ENCODE measurements around the gene CARD9.
A peak's percentile ranks its signal among the peaks of the same experiment; 100 is the strongest.

The CARD9 gene

GRCh38 chr9:136400038-136400834 lies 26.8 kb upstream of the CARD9 start, which contains the start of gene SNAPC4:
Gene SNAPC4, minus strand, starts transcription at chr9:136400170. Its CDS starts 1,742 bp downstream, at chr9:136398428.
- peak; percentile 32 for DNase-seq

DNA sequence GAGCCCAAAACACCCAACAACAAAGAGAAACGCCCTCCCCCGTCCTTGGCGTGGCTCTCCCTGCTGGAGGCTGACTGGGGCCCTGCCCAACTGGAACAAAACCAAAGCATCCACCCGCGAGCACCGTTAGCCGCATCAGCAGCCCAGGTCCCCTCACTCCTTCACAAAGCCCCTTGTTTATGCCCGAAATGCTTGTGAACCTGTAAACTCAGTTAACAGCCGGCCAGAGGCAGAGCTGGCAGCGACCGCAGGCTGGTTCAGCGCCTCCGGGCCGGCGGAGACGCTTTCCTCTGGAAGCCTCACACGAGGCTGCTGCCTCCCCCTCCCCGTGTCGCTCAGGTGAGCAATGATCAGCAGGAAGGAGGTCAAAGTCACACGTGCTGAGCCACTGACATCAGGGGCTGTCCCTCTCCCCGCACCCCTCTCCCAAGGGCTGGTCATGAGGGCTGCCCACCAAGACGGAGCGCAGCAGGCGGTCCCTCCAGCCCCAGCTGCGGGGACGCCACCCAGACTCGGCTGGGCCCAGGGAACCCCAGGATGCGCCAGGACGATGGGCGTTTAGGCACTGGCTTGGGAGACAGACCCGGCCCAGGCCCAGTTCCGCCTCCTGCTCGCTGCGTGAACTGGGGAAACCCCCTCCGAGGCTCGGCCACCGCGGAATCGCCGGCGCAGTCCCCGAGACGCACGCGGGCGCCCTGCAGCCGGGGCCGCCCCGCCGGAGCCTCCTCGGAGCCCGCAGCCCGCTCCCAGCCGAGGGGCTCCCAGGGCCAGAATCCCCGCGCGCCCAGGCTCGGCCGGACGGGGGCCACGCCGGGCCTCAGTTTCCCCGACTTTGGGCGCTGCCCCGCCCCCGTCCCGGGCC lies 25.9 kb upstream of the CARD9 start:
- DNase-seq: no peak

GRCh38 chr9:136398286-136398685 lies 24.8 kb upstream of the CARD9 start:
- DNase-seq: no peak

DNA sequence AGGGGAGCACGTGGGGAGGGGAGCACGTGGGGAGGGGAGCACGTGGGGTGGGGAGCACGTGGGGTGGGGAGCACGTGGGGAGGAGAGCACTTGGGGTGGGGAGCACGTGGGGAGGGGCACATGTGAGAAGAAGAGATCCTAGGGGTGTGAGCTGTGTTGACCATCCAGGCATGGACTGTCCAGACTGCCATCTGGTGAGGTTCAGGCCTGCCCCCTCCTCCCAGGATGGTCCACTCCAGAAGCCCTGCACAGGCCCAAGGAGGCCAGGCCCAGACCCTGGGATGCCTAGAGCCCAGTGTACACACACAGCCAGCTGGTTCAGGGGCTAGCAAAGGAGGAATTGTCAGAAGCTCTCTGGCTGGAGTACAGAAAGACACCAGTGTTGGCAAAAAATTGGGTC lies 24.2 kb upstream of the CARD9 start:
- DNase-seq: no peak

DNA sequence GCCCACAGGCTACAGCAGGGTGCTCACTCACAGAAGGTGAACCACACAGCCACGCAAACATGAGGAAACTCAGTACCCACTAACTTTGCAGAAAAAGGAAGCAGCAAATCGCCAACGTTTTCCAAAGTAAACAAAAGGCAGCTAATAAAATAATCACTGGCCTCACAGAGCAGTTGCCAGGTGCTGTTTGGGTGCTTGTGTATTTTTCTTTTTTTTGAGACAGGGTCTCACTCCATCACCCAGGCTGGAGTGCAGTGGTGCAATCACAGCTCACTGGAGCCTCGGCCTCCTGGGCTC lies 22.7 kb upstream of the CARD9 start:
- DNase-seq: no peak

GRCh38 chr9:136395345-136396218 lies 22.1 kb upstream of the CARD9 start:
- no peak for DNase-seq

DNA sequence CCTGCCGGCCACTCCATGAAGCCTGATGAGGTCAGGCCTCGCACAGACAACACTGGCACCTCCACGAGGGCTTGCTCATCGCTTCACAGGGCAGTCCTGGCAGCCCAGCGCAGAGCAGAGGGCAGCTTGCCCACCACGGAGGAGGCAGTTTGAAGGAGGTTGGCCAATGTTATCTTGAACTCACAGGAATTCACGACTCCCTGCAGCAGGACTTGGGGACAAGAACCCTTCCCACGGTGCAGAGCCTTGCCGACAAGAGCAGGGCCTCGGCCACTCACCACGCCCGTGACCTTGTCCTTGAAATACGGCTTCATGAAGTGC lies 21.5 kb upstream of the CARD9 start:
- DNase-seq: no peak

- no peak for DNase-seq
Measured at GRCh38 chr9:136394312-136395019, 21.0 kb upstream of the CARD9 start.

GRCh38 chr9:136393531-136393930 lies 20.1 kb upstream of the CARD9 start:
- DNase-seq: no peak

DNA sequence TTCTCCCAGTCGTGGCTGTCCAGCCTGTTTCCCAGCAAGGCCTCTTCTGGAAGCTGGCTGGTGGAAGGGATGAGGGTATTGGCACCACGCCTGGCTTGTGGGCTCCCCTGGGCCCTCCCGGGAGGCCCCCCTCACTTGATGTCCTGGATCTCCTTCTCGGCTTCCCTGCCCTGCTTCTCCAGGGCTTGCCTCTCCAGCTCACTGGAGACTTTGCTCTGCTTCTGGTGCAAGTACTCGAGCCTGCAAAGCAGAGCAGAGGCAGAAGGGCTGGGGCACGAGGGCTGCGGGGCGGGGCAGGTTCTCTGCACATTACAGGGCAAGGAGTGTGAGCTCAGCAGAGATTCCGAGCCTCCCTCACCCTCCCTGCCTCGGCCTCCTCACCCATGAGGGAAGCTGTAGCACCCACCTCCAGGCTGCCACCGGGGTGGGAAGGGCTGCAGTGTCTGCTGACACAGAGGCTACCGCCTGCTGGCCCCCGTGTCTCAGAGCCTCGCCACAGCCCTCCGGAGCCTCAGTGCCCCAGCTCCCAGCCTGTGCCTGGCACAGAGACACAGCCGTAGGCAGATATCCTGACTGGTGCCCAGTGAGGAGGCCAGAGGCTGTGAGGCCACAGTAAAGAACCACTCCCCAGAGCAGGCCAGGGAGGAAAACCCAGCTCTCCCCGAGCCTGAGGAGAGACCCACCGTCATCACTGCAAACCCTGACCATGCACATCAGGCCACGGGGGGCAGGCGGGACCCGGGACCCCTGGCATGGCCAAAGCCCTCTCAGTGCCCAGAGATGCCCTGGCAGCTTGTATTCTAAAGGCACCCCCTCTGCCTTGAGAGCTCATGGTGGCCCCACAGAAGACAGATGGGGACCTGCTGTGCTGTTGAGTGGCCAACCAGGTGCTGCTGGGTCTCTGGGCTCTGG lies 19.3 kb upstream of the CARD9 start:
- no peak for DNase-seq

DNA sequence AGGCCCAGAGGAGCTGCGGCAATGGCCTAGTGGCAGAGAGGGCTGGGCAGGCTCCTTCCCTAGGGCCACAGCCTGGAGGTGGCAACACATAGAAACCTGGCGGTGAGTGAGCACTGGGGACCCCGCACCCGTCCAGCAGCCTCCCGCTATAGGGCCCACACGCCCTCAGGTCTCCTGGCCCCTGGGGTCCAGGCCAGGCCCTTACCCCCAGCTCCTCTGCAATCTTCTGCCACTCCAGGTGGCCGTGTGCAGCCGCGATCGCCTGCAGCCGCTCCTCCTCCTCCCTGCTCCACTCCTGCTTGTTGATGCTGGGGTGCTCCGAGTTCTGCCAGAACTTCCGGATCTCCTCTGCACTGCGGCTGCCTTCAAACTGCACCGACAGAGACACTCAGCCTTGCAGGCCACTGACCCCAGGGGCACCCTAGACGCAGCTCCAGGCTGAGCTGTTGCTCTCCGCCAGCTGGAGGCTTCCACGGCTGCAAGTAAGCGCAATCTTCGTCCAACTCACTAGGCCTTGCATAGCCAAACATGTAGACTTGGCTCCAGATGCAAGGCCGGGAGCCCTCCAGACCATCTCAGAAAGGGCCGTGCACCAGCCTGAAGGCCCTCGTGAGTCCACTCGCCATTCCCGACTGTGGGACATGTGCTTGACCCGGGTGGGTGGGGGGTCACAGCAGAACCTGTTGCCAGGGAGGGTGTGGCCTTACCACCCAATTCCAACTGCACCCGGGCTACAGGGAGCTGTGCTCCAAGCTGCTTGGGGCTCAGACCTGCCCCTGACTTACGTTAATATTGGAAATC lies 18.5 kb upstream of the CARD9 start:
- no peak for DNase-seq

DNA sequence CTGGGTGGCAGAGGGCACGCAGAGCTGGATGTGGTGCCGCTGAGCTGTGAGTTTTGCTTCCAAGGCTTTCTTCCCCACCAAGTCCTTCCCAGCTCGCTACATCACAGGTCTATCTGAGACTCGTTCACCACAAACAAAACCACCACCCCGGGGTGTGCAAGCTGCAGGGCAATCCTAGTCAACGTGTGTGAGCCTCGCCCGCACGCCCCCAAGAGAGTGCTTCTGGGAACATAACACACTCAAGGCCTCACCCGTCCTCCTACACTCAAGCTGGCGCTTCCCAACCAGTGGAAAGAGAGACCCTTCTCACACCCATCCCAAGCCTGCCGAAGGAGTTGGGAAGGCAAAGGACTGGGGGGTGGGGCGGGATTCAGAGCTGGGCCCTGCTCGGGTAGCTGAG lies 15.9 kb upstream of the CARD9 start:
- DNase-seq: no peak

GRCh38 chr9:136387217-136387616 lies 13.7 kb upstream of the CARD9 start:
- DNase-seq: no peak

DNA sequence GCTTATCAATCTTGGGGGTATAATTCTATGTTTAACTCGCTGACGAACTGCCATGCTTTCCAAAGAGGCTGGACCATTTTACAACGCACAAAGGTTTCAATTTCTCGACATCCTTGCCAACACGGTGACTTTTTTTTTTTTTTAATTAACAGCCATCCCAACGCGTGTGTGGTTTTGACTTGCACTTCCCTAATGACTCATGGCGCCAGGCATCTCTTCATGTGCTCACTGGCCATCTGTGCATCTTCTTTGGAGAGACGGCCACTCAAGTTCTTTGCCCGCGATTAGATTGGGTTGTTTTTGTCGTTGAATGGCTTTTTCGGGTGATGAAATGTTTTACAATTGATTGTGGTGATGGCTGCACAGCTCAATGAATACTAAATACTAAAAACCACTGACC lies 12.5 kb upstream of the CARD9 start:
- DNase-seq: no peak

DNA sequence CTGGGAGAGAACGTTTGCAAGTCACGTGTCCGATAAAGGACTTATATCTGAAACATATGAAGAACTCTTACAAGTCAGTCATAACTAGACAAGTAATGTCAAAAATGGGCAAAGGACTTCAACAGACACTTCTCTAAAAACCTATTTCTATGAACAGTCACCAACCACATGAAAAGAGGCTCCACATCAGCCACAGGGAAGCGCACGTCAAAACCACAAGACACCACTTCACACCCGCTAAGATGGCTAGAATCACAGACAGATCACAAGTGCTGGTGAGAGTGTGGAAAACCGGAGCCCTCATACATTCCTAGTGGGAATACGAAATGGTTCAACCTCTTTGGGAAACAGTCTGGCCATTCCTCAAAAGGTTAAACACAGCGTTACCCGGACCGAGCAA lies 11.5 kb upstream of the CARD9 start:
- DNase-seq: no peak

- no peak for DNase-seq
Measured at GRCh38 chr9:136383436-136383835, 10.0 kb upstream of the CARD9 start.

DNA sequence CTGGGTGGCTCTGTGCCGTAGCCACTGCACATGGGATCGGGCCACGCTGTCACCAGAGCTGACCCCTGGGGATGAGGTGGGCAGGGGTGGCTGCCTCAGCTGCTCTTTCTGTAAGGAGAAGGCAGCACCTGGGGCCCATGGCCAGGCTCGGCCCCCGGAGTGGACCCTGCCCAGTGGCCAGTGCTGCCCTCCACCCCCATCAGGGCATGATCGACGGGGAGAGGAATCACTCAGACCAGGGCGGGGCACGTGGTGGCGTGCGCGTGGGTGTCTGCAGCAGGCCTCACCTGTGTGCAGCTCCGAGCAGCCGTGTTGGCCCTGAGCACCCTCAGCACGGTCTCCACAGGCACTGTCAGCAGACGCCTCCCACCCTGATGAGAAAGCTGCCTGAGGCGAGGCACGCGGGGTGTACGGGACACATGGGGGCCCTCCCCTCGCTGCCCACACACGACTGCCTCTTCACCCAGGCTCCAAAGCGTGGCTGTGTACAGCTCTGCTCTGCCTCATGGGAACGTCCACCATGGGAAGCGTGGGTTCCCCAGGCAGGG lies 8.6 kb upstream of the CARD9 start:
- no peak for DNase-seq

- no peak for DNase-seq
Measured at GRCh38 chr9:136381311-136381710, 7.8 kb upstream of the CARD9 start.

DNA sequence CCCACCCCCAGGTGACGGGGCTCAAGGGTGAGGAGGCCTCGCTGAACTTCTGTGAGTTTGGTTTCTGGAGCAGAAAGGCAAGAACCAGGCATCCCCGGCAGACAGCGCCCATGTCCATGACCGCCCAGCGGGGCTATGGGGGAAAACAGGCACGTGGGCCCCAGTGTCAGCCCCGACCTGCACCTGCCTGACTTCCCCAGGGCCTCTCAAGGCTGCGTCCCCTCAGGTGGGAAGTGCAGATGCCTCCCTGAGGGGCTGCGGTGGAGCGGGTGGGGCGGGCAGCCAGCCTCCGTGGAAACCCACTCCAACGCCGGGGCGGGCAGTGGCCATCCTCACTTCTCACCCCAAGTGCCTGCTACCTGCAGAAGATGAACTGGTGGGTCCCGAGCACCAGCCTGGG lies 6.9 kb upstream of the CARD9 start:
- DNase-seq: no peak

GRCh38 chr9:136379891-136380290 lies 6.4 kb upstream of the CARD9 start:
- no peak for DNase-seq

GRCh38 chr9:136379401-136379800 lies 5.9 kb upstream of the CARD9 start:
- DNase-seq: no peak
